ENCODE measurements around the gene GOLGA6D. TPM values are rescaled to one million over a fixed set of nuclear protein-coding genes. Genes with fewer than 3 reads are reported as not detected.
"Not testable (repeated sequence)": the region's sequence is repeated elsewhere in the genome, so short reads cannot be mapped to it uniquely, and the experiment has no call there.

The GOLGA6D gene
- total and polyA plus RNA-seq, 5 donors from 2014 or later, result not detected

- H3K9me3 Mint-ChIP-seq, result peaks cover 0 to under 1% (median 0%) of the 10 kb centered on the region in 7 donors
- H3K4me1 Mint-ChIP-seq, result no peaks in the 10 kb centered on the region
- Histone ChIP-seq H3K27ac (ENCODE audit: insufficient read depth, low read length, poor library complexity, severe bottlenecking) (no peak overlapping the region), H3K4me1 (ENCODE audit: control insufficient read depth, insufficient read depth, low read length, poor library complexity, severe bottlenecking) (no peaks in the 10 kb centered on the region), H3K9me3 (ENCODE audit: control insufficient read depth in 2 of 2, low read length in 2 of 2) (no peaks in the 10 kb centered on the region), H3K27me3 (ENCODE audit: control insufficient read depth, insufficient read depth, low read length) (peaks cover 2% of the 10 kb centered on the region), H3K36me3 (ENCODE audit: control insufficient read depth, insufficient read depth, low read length) (no peaks in the 10 kb centered on the region), H3K4me3 (ENCODE audit: low read depth, low read length) (no peak overlapping the region)
- no peak overlapping the region for H3K27ac Mint-ChIP-seq
- no peak for ATAC-seq (ENCODE audit: low read depth in 2 of 2)
- no peak overlapping the region for H3K4me3 Mint-ChIP-seq
- peaks cover 23% of the 10 kb centered on the region for H3K27me3 Mint-ChIP-seq
- no peaks in the 10 kb centered on the region for H3K36me3 Mint-ChIP-seq
- DNase-seq, result no peak
Measured at GRCh38 chr15:75313116-75313845, 30.6 kb downstream of the GOLGA6D start.

DNA sequence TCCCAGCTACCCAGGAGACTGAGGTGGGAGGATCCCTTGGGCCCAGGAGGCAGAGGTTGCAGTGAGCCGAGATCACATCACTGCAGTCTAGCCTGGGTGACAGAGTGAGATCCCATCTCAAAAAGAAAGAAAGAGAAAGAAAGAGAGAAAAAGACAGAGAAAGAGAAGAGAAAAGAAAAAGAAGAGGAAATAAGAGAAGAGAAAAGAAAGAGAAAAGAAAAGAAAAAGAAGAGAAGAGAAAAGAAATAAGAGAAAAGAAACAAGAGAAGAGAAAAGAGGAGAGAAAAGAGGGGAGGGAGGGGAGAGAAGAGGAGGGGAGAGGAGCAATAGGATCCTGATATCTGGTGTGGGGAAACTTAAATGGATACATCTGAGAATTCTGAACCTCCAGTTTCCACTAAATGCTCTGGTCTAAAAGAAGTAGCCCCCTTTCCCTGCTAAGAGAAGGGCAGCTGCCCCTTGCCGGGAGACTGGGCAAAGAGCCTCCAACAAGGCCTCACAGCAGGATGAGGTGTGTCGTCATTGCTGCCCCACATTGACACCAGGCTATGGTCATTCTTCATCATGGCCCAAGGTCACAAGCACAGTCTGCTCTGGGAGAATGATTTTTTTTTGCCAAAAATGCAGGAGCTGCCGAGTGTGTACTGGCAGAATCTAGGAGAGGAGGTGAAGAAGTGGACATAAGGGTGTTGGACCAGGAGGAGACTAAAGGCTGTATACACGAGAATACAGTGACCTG is 32.1 kb downstream of the GOLGA6D start:
- Mint-ChIP-seq H3K4me3 (no peak overlapping the region), H3K27ac (no peak overlapping the region), H3K4me1 (no peaks in the 10 kb centered on the region), H3K9me3 (peaks cover 0 to 2% (median 0%) of the 10 kb centered on the region in 7 donors), H3K27me3 (peaks cover 10% of the 10 kb centered on the region), H3K36me3 (no peaks in the 10 kb centered on the region)
- H3K36me3 ChIP-seq (ENCODE audit: control insufficient read depth, insufficient read depth, low read length), result no peaks in the 10 kb centered on the region
- no peaks in the 10 kb centered on the region for H3K4me1 ChIP-seq (ENCODE audit: control insufficient read depth, insufficient read depth, low read length, poor library complexity, severe bottlenecking)
- DNase-seq (no peak), ATAC-seq (ENCODE audit: low read depth in 2 of 2) (no peak)
- no peaks in the 10 kb centered on the region for H3K9me3 ChIP-seq (ENCODE audit: control insufficient read depth in 2 of 2, low read length in 2 of 2)
- H3K27me3 ChIP-seq (ENCODE audit: control insufficient read depth, insufficient read depth, low read length), result peaks cover 2% of the 10 kb centered on the region
- H3K4me3 ChIP-seq (ENCODE audit: low read depth, low read length), result no peak overlapping the region
- no peak overlapping the region for H3K27ac ChIP-seq (ENCODE audit: insufficient read depth, low read length, poor library complexity, severe bottlenecking)

DNA sequence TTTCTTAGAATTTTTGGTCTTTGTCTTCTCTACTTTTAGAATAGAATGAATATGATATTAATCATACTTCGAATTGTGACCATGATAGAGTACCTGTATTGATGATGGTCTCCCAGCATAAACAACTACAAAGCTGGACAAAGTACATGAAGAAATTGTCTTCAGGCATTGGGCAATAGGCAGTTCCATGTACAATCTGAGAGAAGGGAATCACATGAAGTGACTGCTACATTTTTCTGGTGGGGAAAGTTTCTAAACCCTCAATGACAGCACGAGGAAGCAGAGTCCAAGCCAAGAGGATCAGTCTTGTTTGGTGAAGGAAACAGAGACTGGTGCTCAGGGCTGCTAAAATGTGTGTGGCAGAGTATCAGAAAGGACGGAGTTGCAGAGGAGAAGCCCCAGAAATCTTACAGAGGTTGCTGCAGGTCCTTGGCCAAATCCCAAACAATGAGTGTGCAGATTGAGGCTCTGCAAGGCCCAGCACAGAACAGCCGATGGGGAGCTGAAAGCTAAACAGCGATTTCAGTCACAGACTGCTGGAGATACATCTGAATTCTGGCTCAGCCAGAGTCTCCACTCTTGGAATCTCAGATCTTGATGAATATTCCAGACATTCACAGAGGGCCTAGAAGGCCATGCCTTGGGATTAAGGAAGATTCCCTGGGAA is 36.7 kb downstream of the GOLGA6D start:
- H3K27ac ChIP-seq (ENCODE audit: insufficient read depth, low read length, poor library complexity, severe bottlenecking); H3K9me3 Mint-ChIP-seq; H3K36me3 Mint-ChIP-seq; H3K4me3 ChIP-seq (ENCODE audit: low read depth, low read length); H3K4me3 Mint-ChIP-seq; DNase-seq; H3K27me3 ChIP-seq (ENCODE audit: control insufficient read depth, insufficient read depth, low read length); ATAC-seq (ENCODE audit: low read depth in 2 of 2); H3K27me3 Mint-ChIP-seq; H3K9me3 ChIP-seq (ENCODE audit: control insufficient read depth in 2 of 2, low read length in 2 of 2); H3K4me1 ChIP-seq (ENCODE audit: control insufficient read depth, insufficient read depth, low read length, poor library complexity, severe bottlenecking); H3K4me1 Mint-ChIP-seq; H3K27ac Mint-ChIP-seq; H3K36me3 ChIP-seq (ENCODE audit: control insufficient read depth, insufficient read depth, low read length): not testable (repeated sequence)

DNA sequence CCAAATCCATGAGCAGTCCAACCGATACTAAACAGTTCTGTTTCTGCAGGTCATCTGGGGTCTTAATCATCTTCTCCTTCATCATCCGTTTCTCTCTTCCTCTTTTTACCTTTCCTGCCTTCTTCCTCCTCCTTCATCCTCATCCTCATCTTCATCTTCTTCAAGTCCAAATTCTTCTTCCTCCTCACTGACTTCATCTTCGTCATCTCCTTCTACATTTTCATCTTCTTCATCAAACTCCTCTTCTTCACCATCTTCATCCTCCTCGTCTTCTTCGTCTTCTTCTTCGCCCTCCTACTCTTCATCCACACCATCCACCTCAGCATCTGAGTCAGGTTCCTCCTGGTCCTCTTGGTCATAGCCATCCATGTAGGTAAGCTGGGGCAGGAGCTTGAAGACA is 39.1 kb downstream of the GOLGA6D start:
- Mint-ChIP-seq H3K36me3 (no peaks in the 10 kb centered on the region), H3K9me3 (peaks cover 0 to 2% (median 0%) of the 10 kb centered on the region in 7 donors), H3K4me3 (no peak overlapping the region), H3K27ac (no peak overlapping the region), H3K27me3 (no peaks in the 10 kb centered on the region), H3K4me1 (no peaks in the 10 kb centered on the region)
- Histone ChIP-seq H3K36me3 (ENCODE audit: control insufficient read depth, insufficient read depth, low read length) (no peaks in the 10 kb centered on the region), H3K27me3 (ENCODE audit: control insufficient read depth, insufficient read depth, low read length) (no peaks in the 10 kb centered on the region), H3K4me3 (ENCODE audit: low read depth, low read length) (no peak overlapping the region), H3K9me3 (ENCODE audit: control insufficient read depth in 2 of 2, low read length in 2 of 2) (no peaks in the 10 kb centered on the region), H3K27ac (ENCODE audit: insufficient read depth, low read length, poor library complexity, severe bottlenecking) (no peak overlapping the region), H3K4me1 (ENCODE audit: control insufficient read depth, insufficient read depth, low read length, poor library complexity, severe bottlenecking) (no peaks in the 10 kb centered on the region)
- DNase-seq (no peak), ATAC-seq (ENCODE audit: low read depth in 2 of 2) (no peak)

- no peak overlapping the region for H3K27ac Mint-ChIP-seq
- H3K4me1 ChIP-seq (ENCODE audit: control insufficient read depth, insufficient read depth, low read length, poor library complexity, severe bottlenecking), result no peaks in the 10 kb centered on the region
- H3K4me1 Mint-ChIP-seq, result no peaks in the 10 kb centered on the region
- no peaks in the 10 kb centered on the region for H3K27me3 Mint-ChIP-seq
- no peak overlapping the region for H3K4me3 ChIP-seq (ENCODE audit: low read depth, low read length)
- H3K9me3 Mint-ChIP-seq, result no peaks in the 10 kb centered on the region
- no peaks in the 10 kb centered on the region for H3K36me3 Mint-ChIP-seq
- H3K27ac ChIP-seq (ENCODE audit: insufficient read depth, low read length, poor library complexity, severe bottlenecking), result no peak overlapping the region
- H3K36me3 ChIP-seq (ENCODE audit: control insufficient read depth, insufficient read depth, low read length), result no peaks in the 10 kb centered on the region
- no peak for ATAC-seq (ENCODE audit: low read depth in 2 of 2)
- no peaks in the 10 kb centered on the region for H3K27me3 ChIP-seq (ENCODE audit: control insufficient read depth, insufficient read depth, low read length)
- H3K9me3 ChIP-seq (ENCODE audit: control insufficient read depth in 2 of 2, low read length in 2 of 2), result no peaks in the 10 kb centered on the region
- DNase-seq, result no peak
- H3K4me3 Mint-ChIP-seq, result no peak overlapping the region
Measured at GRCh38 chr15:75325922-75326321, 43.3 kb downstream of the GOLGA6D start.

- Histone ChIP-seq H3K4me1 (ENCODE audit: control insufficient read depth, insufficient read depth, low read length, poor library complexity, severe bottlenecking) (no peaks in the 10 kb centered on the region), H3K9me3 (ENCODE audit: control insufficient read depth in 2 of 2, low read length in 2 of 2) (no peaks in the 10 kb centered on the region), H3K27ac (ENCODE audit: insufficient read depth, low read length, poor library complexity, severe bottlenecking) (no peak overlapping the region), H3K36me3 (ENCODE audit: control insufficient read depth, insufficient read depth, low read length) (no peaks in the 10 kb centered on the region), H3K4me3 (ENCODE audit: low read depth, low read length) (no peak overlapping the region), H3K27me3 (ENCODE audit: control insufficient read depth, insufficient read depth, low read length) (no peaks in the 10 kb centered on the region)
- H3K4me3 Mint-ChIP-seq, result no peak overlapping the region
- H3K9me3 Mint-ChIP-seq, result no peaks in the 10 kb centered on the region
- H3K36me3 Mint-ChIP-seq, result no peaks in the 10 kb centered on the region
- H3K27me3 Mint-ChIP-seq, result no peaks in the 10 kb centered on the region
- ATAC-seq (ENCODE audit: low read depth in 2 of 2) (no peak), DNase-seq (no peak)
- no peaks in the 10 kb centered on the region for H3K4me1 Mint-ChIP-seq
- no peak overlapping the region for H3K27ac Mint-ChIP-seq
Measured at GRCh38 chr15:75327005-75327404, 44.4 kb downstream of the GOLGA6D start.

DNA sequence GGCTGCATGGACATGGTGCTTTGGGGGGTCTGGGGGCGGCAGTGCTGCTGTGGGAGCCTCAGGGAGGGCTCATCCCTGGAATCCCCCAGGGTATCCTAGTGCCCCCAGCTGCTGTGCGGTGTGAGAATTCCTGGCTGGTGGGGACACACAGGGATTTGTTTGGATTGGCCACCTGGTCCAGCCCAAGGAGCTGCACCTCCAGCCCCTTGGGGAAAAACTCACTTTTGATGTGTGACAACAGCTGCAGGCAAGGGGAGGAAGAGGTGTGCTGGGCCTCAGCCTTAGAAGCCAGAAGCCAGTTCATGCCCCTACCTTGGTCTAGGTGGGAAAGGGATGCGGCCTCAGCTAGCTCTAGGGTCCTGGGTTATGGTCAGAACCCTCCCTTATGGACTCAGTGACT is 44.9 kb downstream of the GOLGA6D start:
- no peak for DNase-seq
- Histone ChIP-seq H3K4me3 (ENCODE audit: low read depth, low read length) (no peak overlapping the region), H3K9me3 (ENCODE audit: control insufficient read depth in 2 of 2, low read length in 2 of 2) (no peaks in the 10 kb centered on the region), H3K27me3 (ENCODE audit: control insufficient read depth, insufficient read depth, low read length) (no peaks in the 10 kb centered on the region), H3K27ac (ENCODE audit: insufficient read depth, low read length, poor library complexity, severe bottlenecking) (no peak overlapping the region), H3K36me3 (ENCODE audit: control insufficient read depth, insufficient read depth, low read length) (no peaks in the 10 kb centered on the region), H3K4me1 (ENCODE audit: control insufficient read depth, insufficient read depth, low read length, poor library complexity, severe bottlenecking) (no peaks in the 10 kb centered on the region)
- Mint-ChIP-seq H3K4me3 (no peak overlapping the region), H3K9me3 (no peaks in the 10 kb centered on the region), H3K4me1 (no peaks in the 10 kb centered on the region), H3K36me3 (no peaks in the 10 kb centered on the region), H3K27ac (no peak overlapping the region), H3K27me3 (no peaks in the 10 kb centered on the region)
- no peak for ATAC-seq (ENCODE audit: low read depth in 2 of 2)
